ENCODE measurements around the gene AKR7A2.

Gene AKR7A2

DNA sequence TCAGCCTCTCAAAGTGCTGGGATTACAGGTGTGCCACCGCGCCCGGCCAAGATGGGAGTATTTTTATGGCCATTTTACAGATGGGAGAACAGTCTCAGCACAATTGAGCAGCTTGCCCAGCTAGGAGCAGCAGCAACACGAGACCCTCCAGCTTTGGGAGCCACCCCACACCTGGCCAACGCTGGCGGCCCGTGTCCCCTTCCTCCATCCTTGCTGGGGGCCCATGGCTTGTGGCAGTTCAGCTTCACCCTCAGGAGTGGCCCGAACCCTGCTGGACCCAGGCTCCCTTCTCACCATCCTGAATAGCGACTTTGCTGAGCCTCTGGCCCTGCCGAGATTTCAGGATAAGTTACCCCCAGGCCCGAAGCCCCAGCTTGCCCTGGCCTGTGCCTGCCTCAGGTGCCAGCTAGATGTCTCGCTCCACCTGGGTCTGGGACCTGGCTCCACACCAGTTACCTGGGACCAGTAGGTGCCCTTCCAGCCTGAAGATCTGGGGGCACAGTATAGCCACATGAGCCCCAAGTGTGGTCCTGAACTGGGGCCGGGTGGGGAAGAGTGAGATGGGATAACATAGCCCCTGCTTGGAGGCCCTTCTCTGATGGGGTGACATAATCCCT lies 19.4 kb upstream of the AKR7A2 start:
- no peak for DNase-seq (ENCODE audit: extremely low read depth, low read depth)
- TF ChIP-seq, protein P1, sequence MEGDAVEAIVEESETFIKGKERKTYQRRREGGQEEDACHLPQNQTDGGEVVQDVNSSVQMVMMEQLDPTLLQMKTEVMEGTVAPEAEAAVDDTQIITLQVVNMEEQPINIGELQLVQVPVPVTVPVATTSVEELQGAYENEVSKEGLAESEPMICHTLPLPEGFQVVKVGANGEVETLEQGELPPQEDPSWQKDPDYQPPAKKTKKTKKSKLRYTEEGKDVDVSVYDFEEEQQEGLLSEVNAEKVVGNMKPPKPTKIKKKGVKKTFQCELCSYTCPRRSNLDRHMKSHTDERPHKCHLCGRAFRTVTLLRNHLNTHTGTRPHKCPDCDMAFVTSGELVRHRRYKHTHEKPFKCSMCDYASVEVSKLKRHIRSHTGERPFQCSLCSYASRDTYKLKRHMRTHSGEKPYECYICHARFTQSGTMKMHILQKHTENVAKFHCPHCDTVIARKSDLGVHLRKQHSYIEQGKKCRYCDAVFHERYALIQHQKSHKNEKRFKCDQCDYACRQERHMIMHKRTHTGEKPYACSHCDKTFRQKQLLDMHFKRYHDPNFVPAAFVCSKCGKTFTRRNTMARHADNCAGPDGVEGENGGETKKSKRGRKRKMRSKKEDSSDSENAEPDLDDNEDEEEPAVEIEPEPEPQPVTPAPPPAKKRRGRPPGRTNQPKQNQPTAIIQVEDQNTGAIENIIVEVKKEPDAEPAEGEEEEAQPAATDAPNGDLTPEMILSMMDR (IDR thresholded peaks at IDR 0.05; ENCODE audit: low read depth, low read length, missing control alignments): no peak
- no peak overlapping the region for H3K4me3 ChIP-seq (replicated peaks; ENCODE audit: low read depth, low read length)

DNA sequence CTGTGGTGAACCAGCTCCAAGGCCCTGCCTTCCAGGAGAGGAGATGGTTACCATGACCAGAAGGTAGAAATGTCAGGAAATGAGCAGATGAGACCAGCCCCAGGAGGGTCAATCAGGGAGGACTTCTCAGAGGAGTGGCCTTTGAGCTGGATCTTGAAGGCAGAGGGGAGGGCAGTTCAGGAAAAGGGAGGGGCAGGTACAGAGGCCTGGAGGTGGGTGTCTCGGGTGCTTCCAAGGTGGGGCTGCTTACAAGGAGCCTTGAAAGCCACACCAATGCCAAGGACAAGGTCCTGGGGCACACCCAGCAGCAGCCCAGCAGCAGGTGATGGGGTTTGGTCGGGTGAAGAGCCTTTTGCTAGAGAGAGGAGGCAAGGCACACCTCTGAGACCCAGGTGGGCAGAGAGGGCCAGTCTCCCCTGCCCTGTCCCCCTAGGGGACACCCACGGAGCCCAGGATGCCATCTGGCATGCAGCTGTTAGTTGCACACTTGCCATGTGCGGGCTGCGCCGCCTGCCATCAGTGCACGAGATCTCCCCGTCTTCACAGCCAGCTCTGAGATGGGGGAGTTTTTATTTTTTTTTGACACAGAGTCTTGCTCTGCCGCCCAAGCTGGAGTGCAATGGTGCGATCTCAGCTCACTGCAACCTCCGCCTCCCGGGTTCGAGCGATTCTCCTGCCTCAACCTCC lies 18.6 kb upstream of the AKR7A2 start:
- DNase-seq (ENCODE audit: extremely low read depth, low read depth): no peak
- TF ChIP-seq, protein P1 (IDR thresholded peaks at IDR 0.05; ENCODE audit: low read depth, low read length, missing control alignments): no peak

DNA sequence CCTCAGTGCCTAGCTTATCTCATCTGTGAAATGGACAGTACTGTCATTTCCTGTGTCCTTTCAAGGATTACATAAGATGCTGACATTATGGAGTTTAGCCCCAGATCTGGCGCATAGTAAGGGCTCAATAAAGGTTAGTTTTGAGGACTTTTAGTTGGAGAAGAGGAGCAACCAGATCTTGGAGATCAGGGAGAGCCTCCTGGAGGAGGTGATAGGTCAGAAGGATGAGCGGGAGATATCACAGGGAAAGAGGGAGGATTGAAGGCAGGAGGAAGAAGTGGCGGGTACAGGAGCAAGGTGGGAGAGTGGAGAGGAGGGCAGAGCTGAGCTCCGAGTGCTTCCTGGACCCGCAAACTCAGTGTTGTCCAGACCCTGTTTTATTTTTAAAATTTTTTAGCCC lies 17.7 kb upstream of the AKR7A2 start:
- TF ChIP-seq, protein P1 (IDR thresholded peaks at IDR 0.05; ENCODE audit: low read depth, low read length, missing control alignments): no peak
- H3K4me3 ChIP-seq (replicated peaks; ENCODE audit: low read depth, low read length): no peak overlapping the region
- DNase-seq (ENCODE audit: extremely low read depth, low read depth): no peak

More for the DNA sequence above, 18.6 kb upstream of the AKR7A2 start:
- H3K4me3 ChIP-seq (replicated peaks; ENCODE audit: low read depth, low read length): no peak overlapping the region

DNA sequence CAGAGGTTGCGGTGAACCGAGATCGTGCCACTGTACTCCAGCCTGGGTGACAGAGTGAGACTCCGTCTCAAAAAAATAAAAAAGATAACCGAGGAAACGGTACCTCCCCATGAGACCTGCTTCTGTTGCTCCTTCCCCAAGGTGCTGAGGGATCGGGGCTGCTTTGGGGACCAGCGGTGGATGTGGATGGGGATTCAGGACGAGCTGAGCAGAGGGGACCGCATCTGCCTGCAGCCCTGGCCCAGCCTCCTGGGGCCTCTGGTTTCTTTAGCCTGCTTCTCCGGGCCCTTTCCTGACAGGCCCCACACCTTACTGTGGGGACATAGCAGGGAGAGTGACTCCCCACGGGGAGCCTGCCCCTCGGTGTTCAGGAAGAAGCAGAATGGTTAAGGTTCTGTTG lies 17.2 kb upstream of the AKR7A2 start:
- H3K4me3 ChIP-seq (replicated peaks; ENCODE audit: low read depth, low read length): no peak overlapping the region
- TF ChIP-seq, protein P1 (IDR thresholded peaks at IDR 0.05; ENCODE audit: low read depth, low read length, missing control alignments): no peak
- DNase-seq (ENCODE audit: extremely low read depth, low read depth): no peak

DNA sequence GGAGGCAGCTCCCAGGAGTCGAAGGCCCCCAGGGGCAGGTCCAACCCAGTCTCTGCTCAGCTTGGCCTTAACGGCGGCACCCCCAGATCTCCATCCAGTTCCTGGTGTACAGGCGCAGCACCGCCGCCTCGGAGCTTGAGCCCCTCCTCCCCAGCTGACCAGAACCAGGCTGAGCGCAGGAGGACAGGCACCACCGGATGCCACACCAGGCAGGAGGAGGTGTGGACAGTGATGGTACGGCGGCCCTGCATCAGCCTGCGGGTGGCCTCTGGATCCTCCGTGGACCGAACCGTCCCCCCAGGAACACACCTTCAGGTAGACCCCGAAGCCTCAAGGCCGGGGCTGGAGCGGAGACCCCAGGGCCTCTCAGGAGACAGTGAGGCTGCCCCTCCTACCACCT lies 16.5 kb upstream of the AKR7A2 start:
- no peak overlapping the region for H3K4me3 ChIP-seq (replicated peaks; ENCODE audit: low read depth, low read length)
- TF ChIP-seq, protein P1 (IDR thresholded peaks at IDR 0.05; ENCODE audit: low read depth, low read length, missing control alignments): no peak
- DNase-seq (ENCODE audit: extremely low read depth, low read depth): no peak

DNA sequence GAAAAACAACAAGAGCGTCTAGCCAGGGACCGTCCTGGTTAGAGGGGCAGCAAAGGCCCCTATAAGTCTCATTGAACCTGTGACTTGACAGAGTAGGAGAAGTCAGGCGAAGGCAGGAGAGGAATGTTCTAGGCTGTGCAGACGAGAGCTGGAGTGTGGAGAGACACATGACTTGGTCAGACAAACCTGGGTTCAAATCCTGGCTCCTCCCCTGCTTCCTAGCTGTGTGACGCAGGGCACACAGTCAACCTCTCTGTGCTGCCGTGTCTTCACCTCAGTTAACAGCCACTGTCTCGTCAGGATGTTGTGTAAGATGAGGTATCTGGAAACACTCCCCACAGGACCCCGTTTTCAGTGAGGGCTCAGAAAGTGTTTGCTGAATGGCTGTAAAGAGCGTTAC lies 15.8 kb upstream of the AKR7A2 start:
- no peak for DNase-seq (ENCODE audit: extremely low read depth, low read depth)
- TF ChIP-seq, protein P1 (IDR thresholded peaks at IDR 0.05; ENCODE audit: low read depth, low read length, missing control alignments): no peak
- no peak overlapping the region for H3K4me3 ChIP-seq (replicated peaks; ENCODE audit: low read depth, low read length)

Data from HFF-Myc (cell line).